SW 1271 (cell line): Measurements from ENCODE around the gene SPEF1.
"Not testable (repeated sequence)": the region's sequence is repeated elsewhere in the genome, so short reads cannot be mapped to it uniquely, and the experiment has no call there.

Experiments
- DNase-seq, 2 experiments: peaks; one replicate each; lab custom pipeline; 2025; lab: John Stamatoyannopoulos, UW

Gene SPEF1, protein sequence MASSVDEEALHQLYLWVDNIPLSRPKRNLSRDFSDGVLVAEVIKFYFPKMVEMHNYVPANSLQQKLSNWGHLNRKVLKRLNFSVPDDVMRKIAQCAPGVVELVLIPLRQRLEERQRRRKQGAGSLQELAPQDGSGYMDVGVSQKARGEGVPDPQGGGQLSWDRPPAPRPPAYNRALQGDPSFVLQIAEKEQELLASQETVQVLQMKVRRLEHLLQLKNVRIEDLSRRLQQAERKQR

GRCh38 chr20:3781153-3781910 is at the start of gene SPEF1:
SPEF1 (minus strand) TSS chr20:3781448; CDS start chr20:3781287, 161 bp downstream.
- DNase-seq: peak; percentile 98

DNA sequence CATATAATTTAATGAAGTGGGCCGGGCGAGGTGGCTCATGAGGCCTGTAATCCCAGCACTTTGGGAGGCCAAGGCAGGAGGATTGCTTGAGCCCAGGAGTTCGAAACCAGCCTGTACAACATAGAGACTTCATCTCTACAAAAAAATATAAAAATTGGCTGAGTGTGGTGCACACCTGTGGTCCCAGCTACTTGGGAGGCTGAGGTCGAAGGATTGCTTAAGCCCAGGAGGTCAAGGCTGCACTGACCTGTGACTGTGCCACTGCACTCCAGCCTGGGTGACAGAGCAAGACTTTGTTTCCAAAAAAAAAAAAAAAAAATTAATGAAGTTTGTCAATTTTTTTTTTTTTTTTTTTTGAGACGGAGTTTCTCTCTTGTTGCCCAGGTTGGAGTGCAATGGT is 48.6 kb upstream of the SPEF1 start:
- DNase-seq: not testable (repeated sequence)

GRCh38 chr20:3828798-3829197 is 47.5 kb upstream of the SPEF1 start:
- no peak for DNase-seq

- no peak for DNase-seq
Measured at GRCh38 chr20:3826420-3826819, 45.2 kb upstream of the SPEF1 start.

DNA sequence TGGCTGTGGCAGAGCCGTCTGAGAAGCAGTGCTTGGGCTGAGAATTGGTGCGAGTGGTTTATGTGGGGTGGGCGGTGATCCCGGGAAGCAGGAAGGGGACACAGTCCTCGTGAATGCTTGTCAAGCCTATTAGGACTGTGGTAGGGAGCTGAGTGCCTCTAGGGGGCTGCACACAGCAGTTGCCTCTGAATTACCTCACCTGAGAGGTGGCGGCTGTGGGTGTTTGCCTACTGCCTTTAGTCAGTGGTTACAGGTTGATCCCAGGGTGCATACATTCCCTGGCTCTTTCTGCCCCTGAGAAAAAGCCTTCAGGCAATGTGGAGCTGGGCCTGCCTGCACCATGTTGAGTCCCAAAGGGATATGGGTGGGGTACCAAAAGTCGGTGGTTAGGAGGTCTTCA is 44.3 kb upstream of the SPEF1 start:
- DNase-seq: no peak

- no peak for DNase-seq
Measured at GRCh38 chr20:3823881-3824280, 42.6 kb upstream of the SPEF1 start.

DNA sequence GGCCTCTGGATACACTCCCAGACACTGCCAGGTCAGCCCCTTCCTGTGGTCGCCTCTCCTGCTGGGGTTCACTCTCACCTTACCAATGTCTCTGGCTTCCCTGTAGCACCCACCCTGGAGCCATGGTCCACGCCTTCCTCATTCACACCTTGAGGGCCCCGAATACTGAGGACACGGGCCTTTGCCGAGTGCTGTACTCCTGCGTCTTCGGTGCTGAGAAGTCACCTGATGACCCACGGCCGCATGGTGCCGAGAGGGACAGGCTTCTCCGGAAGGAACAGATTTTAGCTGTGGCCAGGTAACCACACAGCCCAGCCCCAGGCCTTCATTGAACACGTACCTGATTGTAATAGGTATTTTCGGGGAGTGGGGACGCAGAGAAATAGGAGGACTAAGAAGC is 40.7 kb upstream of the SPEF1 start:
- no peak for DNase-seq

GRCh38 chr20:3820901-3821727 is 39.9 kb upstream of the SPEF1 start:
- DNase-seq: no peak

DNA sequence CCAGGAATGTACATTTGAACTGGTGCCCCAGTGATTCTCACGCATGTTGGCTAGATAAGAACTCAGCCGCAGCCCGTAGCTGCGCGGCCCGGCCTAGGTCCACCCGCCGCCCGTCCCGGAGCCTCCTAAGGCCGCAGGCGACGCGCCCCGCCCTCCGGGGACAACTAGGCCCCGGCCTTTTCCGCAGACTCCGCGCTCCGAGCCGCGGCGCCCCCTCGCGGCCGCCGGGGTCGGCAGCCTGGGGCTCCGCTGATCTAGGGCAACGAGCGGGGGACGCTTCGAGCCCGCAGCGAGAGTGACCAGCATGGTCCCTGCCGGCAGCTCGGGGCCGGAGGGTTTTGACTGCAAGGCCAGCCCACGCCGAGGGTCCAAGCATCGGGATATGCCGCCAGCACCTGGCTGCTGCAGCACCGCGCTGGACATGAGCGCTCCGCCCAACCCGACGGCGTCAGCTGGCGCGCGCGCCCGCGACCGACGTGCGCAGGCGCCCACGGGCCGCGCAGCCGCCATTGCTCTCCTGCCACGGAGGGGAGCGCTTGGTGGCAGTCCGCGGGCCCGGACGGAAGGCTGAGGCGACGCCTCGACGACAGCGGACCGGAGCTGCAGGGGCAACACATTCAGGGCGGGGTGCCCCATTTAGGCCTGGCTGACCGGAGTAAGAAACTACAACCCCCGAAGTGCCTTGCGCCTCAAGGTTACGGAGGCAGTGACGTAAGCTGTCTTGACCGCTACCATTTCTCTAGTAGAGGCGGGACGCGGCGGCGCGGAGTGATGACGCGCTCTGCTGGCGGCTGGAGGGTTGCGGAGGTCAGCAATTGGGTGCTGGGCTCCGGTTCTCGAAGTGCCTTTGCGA is 39.0 kb upstream of the SPEF1 start, which contains the start of gene AP5S1:
Gene AP5S1, plus strand, starts transcription at position 500 of the 853 bp plus-strand sequence. CDS start 1,571 bp downstream, outside the sequence.
- DNase-seq: peak; percentile 92 to 97

GRCh38 chr20:3819411-3820047 is 38.3 kb upstream of the SPEF1 start:
- DNase-seq: no peak

- peak; percentile 88 to 91 for DNase-seq
Measured at GRCh38 chr20:3818155-3819151, 37.2 kb upstream of the SPEF1 start.

GRCh38 chr20:3815703-3816315 is 34.6 kb upstream of the SPEF1 start:
- DNase-seq: no peak

DNA sequence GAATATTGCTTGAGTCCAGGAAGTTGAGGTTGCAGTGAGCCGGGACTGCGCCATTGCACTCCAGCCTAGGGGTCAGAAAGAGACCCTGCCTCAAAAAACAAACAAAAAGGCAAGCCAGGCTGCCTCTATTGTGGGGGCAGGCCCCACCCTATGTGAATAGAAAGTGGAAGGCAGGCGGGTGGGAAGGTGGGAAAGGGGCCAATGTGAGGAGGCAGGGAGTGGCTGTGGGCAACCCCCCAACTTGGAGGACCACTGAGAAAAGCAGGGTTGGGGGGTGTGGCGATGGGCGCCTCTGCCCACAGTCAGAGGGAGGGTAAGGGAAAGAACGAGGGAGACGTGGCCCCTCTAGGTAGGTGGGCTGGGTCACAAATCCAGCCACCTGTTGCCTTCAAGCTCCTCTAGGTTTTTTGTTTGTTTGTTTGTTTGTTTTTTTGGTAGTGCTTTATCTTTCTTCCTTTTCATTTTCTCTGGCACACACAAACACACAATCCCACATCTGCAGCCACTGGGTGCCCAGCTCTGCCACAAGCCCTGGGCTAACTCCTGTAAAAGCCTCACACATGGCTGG is 33.8 kb upstream of the SPEF1 start:
- DNase-seq: no peak

GRCh38 chr20:3813848-3814581 is 32.8 kb upstream of the SPEF1 start:
- no peak for DNase-seq

GRCh38 chr20:3812975-3813847 is 32.0 kb upstream of the SPEF1 start:
- peak in 1 of 2 experiments; percentile 29 for DNase-seq

DNA sequence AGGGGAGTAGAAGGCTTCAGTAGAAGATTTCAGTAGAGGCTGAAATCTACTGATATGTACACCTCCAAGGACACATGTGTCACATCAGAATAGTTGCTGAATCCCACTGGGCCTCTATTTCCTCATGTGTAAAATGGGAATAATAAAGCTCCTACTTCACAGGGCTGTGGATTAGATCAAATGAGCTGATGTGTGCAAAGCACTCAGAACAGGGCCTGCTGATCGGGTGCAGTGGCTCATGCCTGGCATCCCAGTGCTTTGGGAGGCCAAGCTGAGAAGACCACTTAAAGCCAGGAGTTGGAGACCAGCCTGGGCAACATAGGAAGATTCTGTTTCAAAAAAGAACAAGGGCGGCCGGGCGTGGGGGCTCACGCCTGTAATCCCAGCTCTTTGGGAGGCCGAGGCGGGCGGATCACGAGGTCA is 31.0 kb upstream of the SPEF1 start:
- DNase-seq: no peak
